ENCODE results near the gene C19orf85.

Gene C19orf85

DNA sequence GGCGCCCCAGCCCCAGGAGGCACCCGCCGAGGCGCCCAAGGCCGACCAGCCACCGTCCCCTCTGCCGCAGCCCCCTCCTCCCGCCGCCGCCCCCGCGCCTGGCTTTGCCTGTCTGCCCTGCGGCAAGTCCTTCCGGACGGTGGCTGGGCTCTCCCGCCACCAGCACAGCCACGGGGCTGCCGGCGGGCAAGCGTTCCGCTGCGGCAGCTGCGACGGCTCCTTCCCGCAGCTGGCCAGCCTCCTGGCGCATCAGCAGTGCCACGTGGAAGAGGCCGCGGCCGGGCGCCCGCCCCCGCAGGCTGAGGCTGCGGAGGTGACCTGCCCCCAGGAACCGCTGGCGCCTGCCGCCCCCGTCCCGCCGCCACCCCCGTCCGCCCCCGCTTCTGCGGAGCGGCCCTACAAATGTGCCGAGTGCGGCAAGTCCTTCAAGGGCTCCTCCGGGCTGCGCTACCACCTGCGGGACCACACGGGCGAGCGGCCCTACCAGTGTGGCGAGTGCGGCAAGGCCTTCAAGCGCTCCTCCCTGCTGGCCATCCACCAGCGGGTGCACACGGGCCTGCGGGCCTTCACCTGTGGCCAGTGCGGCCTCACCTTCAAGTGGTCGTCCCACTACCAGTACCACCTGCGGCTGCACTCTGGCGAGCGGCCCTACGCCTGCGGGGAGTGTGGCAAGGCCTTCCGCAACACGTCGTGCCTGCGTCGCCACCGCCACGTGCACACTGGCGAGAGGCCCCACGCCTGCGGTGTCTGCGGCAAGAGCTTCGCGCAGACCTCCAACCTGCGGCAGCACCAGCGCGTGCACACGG is 17.8 kb upstream of the C19orf85 start:
- Histone ChIP-seq H4K20me1 (ENCODE audit: insufficient read depth) (no peaks in the 10 kb centered on the region), H3K4me1 (ENCODE audit: low read depth, poor library complexity, severe bottlenecking) (peaks cover 12% of the 10 kb centered on the region), H3K27me3 (ENCODE audit: insufficient read depth, low read depth) (peaks cover 12% of the 10 kb centered on the region; the same call in 1 of the 2 replicates), H3K36me3 (ENCODE audit: insufficient read depth) (no peaks in the 10 kb centered on the region), H2AFZ (ENCODE audit: low read depth) (no peak overlapping the region), H3K79me2 (ENCODE audit: insufficient read depth, low read depth) (peaks cover 11% of the 10 kb centered on the region; the same call in 1 of the 2 replicates), H3K9ac (no peak overlapping the region), H3K4me3 (IDR thresholded peaks at IDR 0.05; ENCODE audit: insufficient read depth, low read depth, low read length) (no peak overlapping the region), H3K27ac (no peak overlapping the region), H3K4me2 (no peak overlapping the region)
- TF ChIP-seq, protein P1, sequence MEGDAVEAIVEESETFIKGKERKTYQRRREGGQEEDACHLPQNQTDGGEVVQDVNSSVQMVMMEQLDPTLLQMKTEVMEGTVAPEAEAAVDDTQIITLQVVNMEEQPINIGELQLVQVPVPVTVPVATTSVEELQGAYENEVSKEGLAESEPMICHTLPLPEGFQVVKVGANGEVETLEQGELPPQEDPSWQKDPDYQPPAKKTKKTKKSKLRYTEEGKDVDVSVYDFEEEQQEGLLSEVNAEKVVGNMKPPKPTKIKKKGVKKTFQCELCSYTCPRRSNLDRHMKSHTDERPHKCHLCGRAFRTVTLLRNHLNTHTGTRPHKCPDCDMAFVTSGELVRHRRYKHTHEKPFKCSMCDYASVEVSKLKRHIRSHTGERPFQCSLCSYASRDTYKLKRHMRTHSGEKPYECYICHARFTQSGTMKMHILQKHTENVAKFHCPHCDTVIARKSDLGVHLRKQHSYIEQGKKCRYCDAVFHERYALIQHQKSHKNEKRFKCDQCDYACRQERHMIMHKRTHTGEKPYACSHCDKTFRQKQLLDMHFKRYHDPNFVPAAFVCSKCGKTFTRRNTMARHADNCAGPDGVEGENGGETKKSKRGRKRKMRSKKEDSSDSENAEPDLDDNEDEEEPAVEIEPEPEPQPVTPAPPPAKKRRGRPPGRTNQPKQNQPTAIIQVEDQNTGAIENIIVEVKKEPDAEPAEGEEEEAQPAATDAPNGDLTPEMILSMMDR (conservative IDR thresholded peaks at IDR 0.05; ENCODE audit: low read depth, low read length): no peak

DNA sequence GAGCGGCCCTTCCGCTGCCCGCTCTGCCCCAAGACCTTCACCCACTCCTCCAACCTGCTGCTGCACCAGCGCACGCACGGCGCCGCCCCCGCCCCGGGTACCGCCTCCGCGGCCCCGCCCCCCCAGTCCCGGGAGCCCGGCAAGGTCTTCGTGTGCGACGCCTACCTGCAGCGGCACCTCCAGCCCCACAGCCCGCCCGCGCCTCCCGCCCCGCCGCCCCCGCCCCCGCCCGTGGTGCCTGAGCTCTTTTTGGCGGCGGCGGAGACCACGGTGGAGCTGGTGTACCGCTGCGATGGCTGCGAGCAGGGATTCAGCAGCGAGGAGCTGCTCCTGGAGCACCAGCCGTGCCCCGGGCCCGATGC is 17.2 kb upstream of the C19orf85 start:
- H4K20me1 ChIP-seq (ENCODE audit: insufficient read depth): no peaks in the 10 kb centered on the region
- no peak overlapping the region for H3K9ac ChIP-seq
- no peaks in the 10 kb centered on the region for H3K36me3 ChIP-seq (ENCODE audit: insufficient read depth)
- TF ChIP-seq, protein P1 (conservative IDR thresholded peaks at IDR 0.05; ENCODE audit: low read depth, low read length): no peak
- H3K27me3 ChIP-seq (ENCODE audit: insufficient read depth, low read depth): peaks cover 7% of the 10 kb centered on the region; the same call in 1 of the 2 replicates
- H2AFZ ChIP-seq (ENCODE audit: low read depth): no peak overlapping the region
- peaks cover 12% of the 10 kb centered on the region for H3K4me1 ChIP-seq (ENCODE audit: low read depth, poor library complexity, severe bottlenecking)
- peaks cover 11% of the 10 kb centered on the region; the same call in 1 of the 2 replicates for H3K79me2 ChIP-seq (ENCODE audit: insufficient read depth, low read depth)
- no peak overlapping the region for H3K27ac ChIP-seq
- H3K4me2 ChIP-seq: no peak overlapping the region
- H3K4me3 ChIP-seq (IDR thresholded peaks at IDR 0.05; ENCODE audit: insufficient read depth, low read depth, low read length): no peak overlapping the region

GRCh38 chr19:55481148-55481793 is 16.7 kb upstream of the C19orf85 start:
- TF ChIP-seq, protein P1 (conservative IDR thresholded peaks at IDR 0.05; ENCODE audit: low read depth, low read length): no peak
- H3K4me2 ChIP-seq: no peak overlapping the region
- H3K4me3 ChIP-seq (IDR thresholded peaks at IDR 0.05; ENCODE audit: insufficient read depth, low read depth, low read length): no peak overlapping the region
- no peak overlapping the region for H3K27ac ChIP-seq
- H4K20me1 ChIP-seq (ENCODE audit: insufficient read depth): no peaks in the 10 kb centered on the region
- no peak overlapping the region for H3K9ac ChIP-seq
- H2AFZ ChIP-seq (ENCODE audit: low read depth): no peak overlapping the region
- H3K36me3 ChIP-seq (ENCODE audit: insufficient read depth): no peaks in the 10 kb centered on the region
- peaks cover 11% of the 10 kb centered on the region; the same call in 1 of the 2 replicates for H3K79me2 ChIP-seq (ENCODE audit: insufficient read depth, low read depth)
- peaks cover 5% of the 10 kb centered on the region; the same call in 1 of the 2 replicates for H3K27me3 ChIP-seq (ENCODE audit: insufficient read depth, low read depth)
- peaks cover 12% of the 10 kb centered on the region for H3K4me1 ChIP-seq (ENCODE audit: low read depth, poor library complexity, severe bottlenecking)

GRCh38 chr19:55479451-55480230 is 15.1 kb upstream of the C19orf85 start:
- Histone ChIP-seq H3K27ac (no peak overlapping the region), H3K9ac (no peak overlapping the region), H4K20me1 (ENCODE audit: insufficient read depth) (no peaks in the 10 kb centered on the region), H3K4me2 (no peak overlapping the region), H3K27me3 (ENCODE audit: insufficient read depth, low read depth) (no peaks in the 10 kb centered on the region), H3K79me2 (ENCODE audit: insufficient read depth, low read depth) (peaks cover 11% of the 10 kb centered on the region; the same call in 1 of the 2 replicates), H3K36me3 (ENCODE audit: insufficient read depth) (no peaks in the 10 kb centered on the region), H3K4me3 (IDR thresholded peaks at IDR 0.05; ENCODE audit: insufficient read depth, low read depth, low read length) (no peak overlapping the region), H3K4me1 (ENCODE audit: low read depth, poor library complexity, severe bottlenecking) (peaks cover 21% of the 10 kb centered on the region), H2AFZ (ENCODE audit: low read depth) (no peak overlapping the region)
- TF ChIP-seq, protein P1 (conservative IDR thresholded peaks at IDR 0.05; ENCODE audit: low read depth, low read length): no peak
